NB4 (cell line): ENCODE measurements around the gene EPHA10.

Experiments used
- CTCF ChIP-seq: IDR thresholded peaks from one replicate; pipeline ENCODE4 v1.5.1; 2012; ENCODE audit warnings: low read depth, low read length
- MYC ChIP-seq: IDR thresholded peaks from 2 replicates; pipeline ENCODE4 v1.6.1; 2011; ENCODE audit warnings: low read depth, low read length
- POLR2A ChIP-seq: IDR thresholded peaks from 2 replicates; pipeline ENCODE4 v1.6.1; 2011; ENCODE audit warnings: mild to moderate bottlenecking; ENCODE audit not compliant: insufficient read length; ENCODE audit errors: extremely low read depth
- TF ChIP-seq, protein P1 (sequence below): IDR thresholded peaks from 2 replicates; pipeline ENCODE4 v1.6.1; 2011; ENCODE audit warnings: low read depth, low read length

- TF ChIP-seq CTCF = no peak
- TF ChIP-seq POLR2A = no peak
- TF ChIP-seq, protein P1, sequence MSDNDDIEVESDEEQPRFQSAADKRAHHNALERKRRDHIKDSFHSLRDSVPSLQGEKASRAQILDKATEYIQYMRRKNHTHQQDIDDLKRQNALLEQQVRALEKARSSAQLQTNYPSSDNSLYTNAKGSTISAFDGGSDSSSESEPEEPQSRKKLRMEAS = no peak
- TF ChIP-seq MYC = no peak
Observed at GRCh38 chr1:37732111-37732780, 32.7 kb downstream of the EPHA10 start.
